ENCODE results near the gene SHISA4.

SHISA4 gene

GRCh38 chr1:201882665-201883132, 6.0 kb upstream of the SHISA4 start:
- no peak for DNase-seq (ENCODE audit: low read depth)

- DNase-seq (ENCODE audit: low read depth) = no peak
These were observed 5.4 kb upstream of the SHISA4 start for GRCh38 chr1:201883266-201883665.

- DNase-seq (ENCODE audit: low read depth) = no peak
These were observed 4.9 kb upstream of the SHISA4 start for GRCh38 chr1:201883786-201884185.

- no peak for DNase-seq (ENCODE audit: low read depth)
These were observed 4.3 kb upstream of the SHISA4 start for GRCh38 chr1:201884425-201884824.

GRCh38 chr1:201885531-201886075, 3.1 kb upstream of the SHISA4 start:
- DNase-seq (ENCODE audit: low read depth) = no peak

GRCh38 chr1:201886103-201886885, 2.4 kb upstream of the SHISA4 start:
- DNase-seq (ENCODE audit: low read depth) = no peak

GRCh38 chr1:201887116-201887866, 1.4 kb upstream of the SHISA4 start:
- DNase-seq (ENCODE audit: low read depth) = no peak

- DNase-seq (ENCODE audit: low read depth) = no peak
These were observed 631 bp downstream of the SHISA4 start for GRCh38 chr1:201889090-201889968.

- DNase-seq (ENCODE audit: low read depth) = no peak
These were observed 1.5 kb downstream of the SHISA4 start for GRCh38 chr1:201890223-201890622.

- DNase-seq (ENCODE audit: low read depth) = no peak
These were observed 2.2 kb downstream of the SHISA4 start for GRCh38 chr1:201890806-201891450.

- no peak for DNase-seq (ENCODE audit: low read depth)
These were observed 2.9 kb downstream of the SHISA4 start for GRCh38 chr1:201891451-201892045.

- no peak for DNase-seq (ENCODE audit: low read depth)
These were observed 3.5 kb downstream of the SHISA4 start for GRCh38 chr1:201892211-201892610.

GRCh38 chr1:201893431-201893830, 4.7 kb downstream of the SHISA4 start:
- DNase-seq (ENCODE audit: low read depth) = no peak

- DNase-seq (ENCODE audit: low read depth) = no peak
These were observed 5.8 kb downstream of the SHISA4 start for GRCh38 chr1:201894343-201895119.

- no peak for DNase-seq (ENCODE audit: low read depth)
These were observed 6.5 kb downstream of the SHISA4 start for GRCh38 chr1:201895120-201895665.

GRCh38 chr1:201895913-201896807, 7.5 kb downstream of the SHISA4 start:
- DNase-seq (ENCODE audit: low read depth) = peak; percentile 61

- DNase-seq (ENCODE audit: low read depth) = no peak
These were observed 8.3 kb downstream of the SHISA4 start for GRCh38 chr1:201896951-201897391.

GRCh38 chr1:201898240-201898894, 9.7 kb downstream of the SHISA4 start:
- DNase-seq (ENCODE audit: low read depth) = no peak

Data from stimulated activated CD8-positive, alpha-beta memory T cell treated with anti-CD3 and anti-CD28 coated beads, Interleukin-12 subunit alpha, Interleukin-12 subunit beta, amount 100 ng/mL, for 1 hour (primary cell).